ENCODE results near the gene MSANTD3.
"Not testable (repeated sequence)": the region's sequence is repeated elsewhere in the genome, so short reads cannot be mapped to it uniquely, and the experiment has no call there.

MSANTD3 gene

GRCh38 chr9:100426530-100427365 lies at the start of gene MSANTD3:
Gene MSANTD3 (plus strand): TSS chr9:100427143. CDS start chr9:100441939, 14,796 bp downstream.
- peak; percentile 79 for DNase-seq (ENCODE audit: low spot score)
- peak within 1 kb of the TSS; percentile 99 for H3K27ac ChIP-seq
- POLR2A ChIA-PET (ENCODE audit: low non-redundant PET): interaction anchor here (0.7 to 1.5 kb wide), 3 partner anchors 15 to 75 kb away, joined by 3 to 4 read pairs (median 3); partner anchors contain the start of gene TEX10
- CTCF ChIA-PET: interaction anchor here (0.6 to 2.2 kb wide), 3 partner anchors 11 to 87 kb away, joined by 3 to 9 read pairs (median 9); no protein-coding TSS in a partner anchor
- TF ChIP-seq, protein P1, sequence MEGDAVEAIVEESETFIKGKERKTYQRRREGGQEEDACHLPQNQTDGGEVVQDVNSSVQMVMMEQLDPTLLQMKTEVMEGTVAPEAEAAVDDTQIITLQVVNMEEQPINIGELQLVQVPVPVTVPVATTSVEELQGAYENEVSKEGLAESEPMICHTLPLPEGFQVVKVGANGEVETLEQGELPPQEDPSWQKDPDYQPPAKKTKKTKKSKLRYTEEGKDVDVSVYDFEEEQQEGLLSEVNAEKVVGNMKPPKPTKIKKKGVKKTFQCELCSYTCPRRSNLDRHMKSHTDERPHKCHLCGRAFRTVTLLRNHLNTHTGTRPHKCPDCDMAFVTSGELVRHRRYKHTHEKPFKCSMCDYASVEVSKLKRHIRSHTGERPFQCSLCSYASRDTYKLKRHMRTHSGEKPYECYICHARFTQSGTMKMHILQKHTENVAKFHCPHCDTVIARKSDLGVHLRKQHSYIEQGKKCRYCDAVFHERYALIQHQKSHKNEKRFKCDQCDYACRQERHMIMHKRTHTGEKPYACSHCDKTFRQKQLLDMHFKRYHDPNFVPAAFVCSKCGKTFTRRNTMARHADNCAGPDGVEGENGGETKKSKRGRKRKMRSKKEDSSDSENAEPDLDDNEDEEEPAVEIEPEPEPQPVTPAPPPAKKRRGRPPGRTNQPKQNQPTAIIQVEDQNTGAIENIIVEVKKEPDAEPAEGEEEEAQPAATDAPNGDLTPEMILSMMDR (conservative IDR thresholded peaks at IDR 0.05; ENCODE audit: low read depth): no peak

DNA sequence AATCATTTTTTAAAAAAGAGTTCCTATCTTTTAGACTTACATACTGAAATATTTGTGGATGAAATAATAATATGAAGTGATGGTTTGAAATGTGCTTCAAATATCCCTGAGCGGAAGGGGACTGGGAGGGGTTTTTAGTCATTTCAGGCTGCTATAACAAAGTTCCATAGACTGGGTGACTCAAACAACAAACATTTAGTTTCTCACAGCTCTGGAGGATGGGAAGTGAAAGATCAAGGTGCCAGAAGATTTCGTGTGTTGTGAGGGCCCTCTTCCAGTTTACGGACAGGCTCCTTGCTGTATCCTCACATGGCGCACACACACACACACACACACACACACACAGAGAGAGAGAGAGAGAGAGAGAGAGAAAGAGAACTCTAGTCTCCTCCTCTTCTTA lies 47.1 kb upstream of the MSANTD3 start:
- TF ChIP-seq, protein P1 (conservative IDR thresholded peaks at IDR 0.05; ENCODE audit: low read depth): no peak
- peak; percentile 69 for DNase-seq (ENCODE audit: low spot score)
- peak overlapping the region; percentile 36; the same call in 1 of the 2 replicates for H3K27ac ChIP-seq
- ChIA-PET POLR2A (ENCODE audit: low non-redundant PET) (interaction anchor here (0.6 kb wide), 1 partner anchor 32 kb away, joined by 5 read pairs; no protein-coding TSS in a partner anchor), CTCF (no interaction called here)

GRCh38 chr9:100392989-100393388 lies 34.0 kb upstream of the MSANTD3 start:
- CTCF ChIA-PET; H3K27ac ChIP-seq; POLR2A ChIA-PET (ENCODE audit: low non-redundant PET): not testable (repeated sequence)

DNA sequence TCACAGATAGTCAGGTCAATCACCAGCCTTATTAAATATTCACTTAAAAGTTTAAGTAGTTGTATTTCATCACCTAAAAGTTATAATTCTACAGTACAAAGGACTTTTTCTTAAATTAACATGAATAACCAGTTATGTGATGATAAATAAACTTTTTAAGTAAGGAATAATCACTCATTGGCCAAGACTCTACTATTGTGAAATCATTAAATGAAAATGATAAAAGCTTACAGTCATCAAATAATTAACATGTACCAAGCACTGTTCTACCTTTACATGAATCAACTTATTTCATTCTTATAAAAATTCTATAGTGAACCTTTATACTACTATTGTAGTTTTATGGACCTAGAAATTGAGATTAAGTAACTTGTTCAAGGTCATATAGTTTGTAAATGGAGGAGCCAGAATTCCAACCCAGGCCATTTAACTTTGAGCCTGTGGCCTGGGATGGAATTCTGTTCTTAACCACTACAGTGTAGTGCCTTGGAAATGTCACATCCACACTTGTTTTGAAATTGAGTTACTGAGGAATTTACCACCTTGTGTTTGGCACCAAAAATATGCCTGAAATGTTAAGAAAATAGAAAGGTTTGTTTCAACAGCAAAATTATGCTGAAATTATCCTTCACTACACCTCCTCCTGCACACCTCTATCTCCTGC lies 32.8 kb upstream of the MSANTD3 start:
- no peak for DNase-seq (ENCODE audit: low spot score)
- POLR2A ChIA-PET (ENCODE audit: low non-redundant PET): no interaction called here
- no peak overlapping the region for H3K27ac ChIP-seq
- TF ChIP-seq, protein P1 (conservative IDR thresholded peaks at IDR 0.05; ENCODE audit: low read depth): no peak
- CTCF ChIA-PET: no interaction called here

More at GRCh38 chr9:100392989-100393388, 34.0 kb upstream of the MSANTD3 start:
- not testable (repeated sequence) for DNase-seq (ENCODE audit: low spot score)

- TF ChIP-seq, protein P1 (conservative IDR thresholded peaks at IDR 0.05; ENCODE audit: low read depth): no peak
- H3K27ac ChIP-seq: no peak overlapping the region
- POLR2A ChIA-PET (ENCODE audit: low non-redundant PET): no interaction called here
- DNase-seq (ENCODE audit: low spot score): no peak
- CTCF ChIA-PET: interaction anchor here (0.5 kb wide), 1 partner anchor 120 kb away, joined by 3 read pairs; no protein-coding TSS in a partner anchor
Measured at GRCh38 chr9:100394816-100395215, 32.1 kb upstream of the MSANTD3 start.

DNA sequence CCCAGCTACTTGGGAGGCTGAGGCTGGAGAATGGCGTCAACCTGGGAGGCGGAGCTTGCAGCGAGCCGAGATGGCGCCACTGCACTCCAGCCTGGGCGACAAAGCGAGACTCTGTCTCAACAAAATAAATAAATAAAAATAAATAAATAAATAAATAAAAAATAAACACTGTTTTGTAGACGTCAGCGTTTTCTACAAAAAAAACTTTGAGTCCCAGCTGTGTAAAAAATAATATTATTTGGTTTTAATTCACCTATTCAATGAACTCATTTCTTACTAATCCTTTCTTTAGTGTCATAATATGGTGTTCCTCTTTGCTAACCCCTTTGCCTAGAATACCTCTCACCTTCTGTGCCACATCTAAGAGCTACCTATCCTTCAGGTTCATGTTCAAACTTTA lies 30.2 kb upstream of the MSANTD3 start:
- TF ChIP-seq, protein P1 (conservative IDR thresholded peaks at IDR 0.05; ENCODE audit: low read depth): no peak
- no peak overlapping the region for H3K27ac ChIP-seq
- no peak for DNase-seq (ENCODE audit: low spot score)
- ChIA-PET CTCF (interaction anchor here (0.7 kb wide), 1 partner anchor 9 kb away, joined by 6 read pairs; no protein-coding TSS in a partner anchor), POLR2A (ENCODE audit: low non-redundant PET) (no interaction called here)
